ENCODE data around the gene OGDHL.

Gene OGDHL

GRCh38 chr10:49691588-49691987 is 70.5 kb downstream of the OGDHL start:
- no peaks in the 10 kb centered on the region for H3K4me1 ChIP-seq
- TF ChIP-seq, protein P1, sequence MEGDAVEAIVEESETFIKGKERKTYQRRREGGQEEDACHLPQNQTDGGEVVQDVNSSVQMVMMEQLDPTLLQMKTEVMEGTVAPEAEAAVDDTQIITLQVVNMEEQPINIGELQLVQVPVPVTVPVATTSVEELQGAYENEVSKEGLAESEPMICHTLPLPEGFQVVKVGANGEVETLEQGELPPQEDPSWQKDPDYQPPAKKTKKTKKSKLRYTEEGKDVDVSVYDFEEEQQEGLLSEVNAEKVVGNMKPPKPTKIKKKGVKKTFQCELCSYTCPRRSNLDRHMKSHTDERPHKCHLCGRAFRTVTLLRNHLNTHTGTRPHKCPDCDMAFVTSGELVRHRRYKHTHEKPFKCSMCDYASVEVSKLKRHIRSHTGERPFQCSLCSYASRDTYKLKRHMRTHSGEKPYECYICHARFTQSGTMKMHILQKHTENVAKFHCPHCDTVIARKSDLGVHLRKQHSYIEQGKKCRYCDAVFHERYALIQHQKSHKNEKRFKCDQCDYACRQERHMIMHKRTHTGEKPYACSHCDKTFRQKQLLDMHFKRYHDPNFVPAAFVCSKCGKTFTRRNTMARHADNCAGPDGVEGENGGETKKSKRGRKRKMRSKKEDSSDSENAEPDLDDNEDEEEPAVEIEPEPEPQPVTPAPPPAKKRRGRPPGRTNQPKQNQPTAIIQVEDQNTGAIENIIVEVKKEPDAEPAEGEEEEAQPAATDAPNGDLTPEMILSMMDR (IDR thresholded peaks at IDR 0.05) = no peak
- intact Hi-C loops (cut with DNase I; ENCODE audit: low total_unique reads) = no loop called here
- no peak overlapping the region for H3K4me3 ChIP-seq
- peaks cover 0 to 31% of the 10 kb centered on the region in 2 donors for H3K27me3 ChIP-seq
- no peak overlapping the region for H3K27ac ChIP-seq
- H3K9me3 ChIP-seq = peaks cover 0 to 7% (median 0%) of the 10 kb centered on the region in 3 donors
- no peak for DNase-seq
- H3K36me3 ChIP-seq = no peaks in the 10 kb centered on the region

- Histone ChIP-seq H3K4me1 (no peaks in the 10 kb centered on the region), H3K9me3 (peaks cover 0 to 10% (median 0%) of the 10 kb centered on the region in 3 donors), H3K27me3 (peaks cover 0 to 31% of the 10 kb centered on the region in 2 donors), H3K36me3 (no peaks in the 10 kb centered on the region), H3K27ac (no peak overlapping the region), H3K4me3 (no peak overlapping the region)
- TF ChIP-seq, protein P1 (IDR thresholded peaks at IDR 0.05) = no peak
- intact Hi-C loops (cut with DNase I; ENCODE audit: low total_unique reads) = no loop called here
- no peak for DNase-seq
These were observed 71.3 kb downstream of the OGDHL start for GRCh38 chr10:49690698-49691356.

GRCh38 chr10:49689882-49690510 is 72.1 kb downstream of the OGDHL start:
- DNase-seq = no peak
- TF ChIP-seq, protein P1 (IDR thresholded peaks at IDR 0.05) = no peak
- Histone ChIP-seq H3K27ac (no peak overlapping the region), H3K9me3 (peaks cover 0 to 14% (median 0%) of the 10 kb centered on the region in 3 donors), H3K27me3 (peaks cover 0 to 31% of the 10 kb centered on the region in 2 donors), H3K4me1 (no peaks in the 10 kb centered on the region), H3K36me3 (no peaks in the 10 kb centered on the region), H3K4me3 (no peak overlapping the region)
- intact Hi-C loops (cut with DNase I; ENCODE audit: low total_unique reads) = no loop called here

GRCh38 chr10:49688920-49689319 is 73.2 kb downstream of the OGDHL start:
- peaks cover 0 to 31% of the 10 kb centered on the region in 2 donors for H3K27me3 ChIP-seq
- DNase-seq = no peak

DNA sequence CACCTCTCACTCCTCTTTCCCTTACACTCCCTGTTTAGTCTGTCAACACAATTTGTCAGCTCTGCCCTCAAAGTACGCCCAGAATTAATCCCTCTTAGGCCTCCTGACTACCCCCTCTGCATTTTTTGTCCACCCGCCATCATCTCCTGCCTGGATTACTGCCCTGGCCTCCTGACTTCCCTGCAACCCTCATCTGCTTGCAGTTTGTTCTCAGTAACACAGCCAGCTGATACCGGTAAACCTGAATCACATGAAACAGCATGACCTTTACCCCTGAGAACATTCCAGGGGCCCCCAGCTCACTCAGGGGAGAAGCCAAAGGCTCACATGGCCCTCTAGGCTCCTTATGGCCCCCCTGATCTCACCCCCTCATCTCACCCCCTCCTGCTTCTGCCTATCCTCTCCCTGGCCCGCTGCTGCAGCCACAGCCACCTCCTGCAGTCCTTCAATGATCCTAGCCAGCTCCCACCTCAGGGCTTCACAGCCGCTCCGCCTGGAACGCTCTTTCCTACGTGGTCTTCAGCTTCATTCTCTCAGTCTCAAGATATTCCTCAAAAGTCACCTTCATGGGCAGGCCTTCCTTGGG is 73.8 kb downstream of the OGDHL start:
- Histone ChIP-seq H3K36me3 (no peaks in the 10 kb centered on the region), H3K9me3 (peaks cover 0 to 14% (median 0%) of the 10 kb centered on the region in 3 donors), H3K27ac (no peak overlapping the region), H3K27me3 (peaks cover 0 to 31% of the 10 kb centered on the region in 2 donors), H3K4me1 (no peaks in the 10 kb centered on the region), H3K4me3 (no peak overlapping the region)
- TF ChIP-seq, protein P1 (IDR thresholded peaks at IDR 0.05) = no peak
- no peak for DNase-seq
- intact Hi-C loops (cut with DNase I; ENCODE audit: low total_unique reads) = no loop called here

More at GRCh38 chr10:49688920-49689319, 73.2 kb downstream of the OGDHL start:
- Histone ChIP-seq H3K27ac (no peak overlapping the region), H3K9me3 (peaks cover 0 to 14% (median 0%) of the 10 kb centered on the region in 3 donors), H3K4me1 (no peaks in the 10 kb centered on the region), H3K4me3 (no peak overlapping the region), H3K36me3 (no peaks in the 10 kb centered on the region)
- TF ChIP-seq, protein P1 (IDR thresholded peaks at IDR 0.05) = no peak
- intact Hi-C loops (cut with DNase I; ENCODE audit: low total_unique reads) = no loop called here
